Stimulated activated effector memory CD8-positive, alpha-beta T cell treated with anti-CD3 and anti-CD28 coated beads, Interleukin-12 subunit alpha, Interleukin-12 subunit beta, amount 100 ng/mL, for 72 hours (primary cell): Measurements from ENCODE around the gene RALGDS.

Experiments used
- ATAC-seq: fragments of 150-1000 bp; cut with Tn5 transposase; 2 replicates; pipeline ENCODE4 v1.10.0; 2021
- DNase-seq, 2 donors: peaks; one replicate each; pipeline ENCODE4 v3.0.0; 2021 to 2022; ENCODE audit warnings: low spot score in 2 of 2
- H3K27ac Mint-ChIP-seq: one replicate; pipeline ENCODE4 v1.8.0; 2022; ENCODE audit warnings: mild to moderate bottlenecking, mixed read lengths
- H3K36me3 Mint-ChIP-seq: one replicate; pipeline ENCODE4 v1.8.0; 2022; ENCODE audit warnings: mild to moderate bottlenecking, mixed read lengths
- H3K4me1 Mint-ChIP-seq: one replicate; pipeline ENCODE4 v1.8.0; 2022; ENCODE audit warnings: mixed read lengths
- H3K4me3 Mint-ChIP-seq: one replicate; pipeline ENCODE4 v1.8.0; 2022; ENCODE audit warnings: mild to moderate bottlenecking, mixed read lengths
- H3K9me3 Mint-ChIP-seq: one replicate; pipeline ENCODE4 v1.8.0; 2022; ENCODE audit warnings: mixed read lengths

The RALGDS gene

DNA sequence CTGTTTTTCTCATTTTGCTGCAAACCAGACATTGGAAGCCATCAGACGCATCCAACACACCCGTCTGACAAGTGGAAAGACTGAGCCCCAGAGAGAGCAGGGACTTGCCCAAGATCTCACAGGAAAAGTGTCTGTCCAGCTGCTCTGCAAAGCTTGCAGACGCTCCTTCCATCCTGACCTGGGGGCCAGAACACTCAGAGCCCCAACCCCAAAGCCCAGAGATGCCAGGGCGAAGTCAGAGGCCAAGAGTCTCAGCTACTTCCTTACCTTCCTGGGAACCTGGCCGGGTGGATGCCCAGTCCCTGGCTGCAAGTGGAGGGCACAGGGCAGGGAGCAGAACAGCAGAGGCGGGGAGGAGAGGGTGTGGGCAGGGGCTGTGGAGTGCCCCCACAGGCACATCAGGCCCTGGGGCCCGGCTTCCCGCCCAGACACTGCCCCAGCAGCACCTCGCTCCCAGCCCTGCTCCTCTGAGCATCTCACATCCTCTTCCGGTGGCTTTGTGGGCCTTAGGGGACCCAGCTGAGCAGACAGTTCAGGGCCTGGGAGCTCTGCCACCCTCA lies 9.7 kb upstream of the RALGDS start:
- H3K36me3 Mint-ChIP-seq: peaks cover 88% of the 10 kb centered on the region
- peak overlapping the region; percentile 100 for H3K27ac Mint-ChIP-seq
- H3K9me3 Mint-ChIP-seq: no peaks in the 10 kb centered on the region
- peak in 1 of 2 donors; percentile 81 for DNase-seq
- peak; percentile 43 for ATAC-seq
- peaks cover 92% of the 10 kb centered on the region for H3K4me1 Mint-ChIP-seq
- H3K4me3 Mint-ChIP-seq: peak overlapping the region; percentile 94

- no peak for ATAC-seq
- Mint-ChIP-seq H3K4me1 (peaks cover 91% of the 10 kb centered on the region), H3K36me3 (peaks cover 87% of the 10 kb centered on the region), H3K4me3 (peak overlapping the region; percentile 94), H3K27ac (peak overlapping the region; percentile 100), H3K9me3 (no peaks in the 10 kb centered on the region)
- DNase-seq: no peak
These were observed 8.2 kb upstream of the RALGDS start for GRCh38 chr9:133129001-133129795.

DNA sequence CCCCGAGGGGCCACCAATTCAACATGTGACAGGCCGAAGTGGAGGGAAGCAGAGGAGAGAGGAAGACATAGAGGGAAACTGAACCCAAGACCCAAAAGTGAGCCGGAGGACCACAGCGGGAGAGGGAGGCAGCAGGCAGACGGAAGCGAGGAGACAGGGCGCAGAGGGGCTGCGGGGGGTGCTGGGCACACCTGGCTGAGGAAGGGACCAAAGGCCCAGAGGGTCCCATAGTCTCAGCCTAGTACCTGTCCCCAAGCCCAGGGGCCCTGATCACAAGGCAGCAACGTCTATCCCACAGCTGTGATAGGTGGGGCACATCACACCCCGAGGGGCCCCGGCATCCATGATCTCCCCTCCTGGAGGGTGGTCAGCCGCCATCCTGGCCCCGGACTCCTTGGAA lies 7.1 kb upstream of the RALGDS start:
- no peak for DNase-seq
- H3K36me3 Mint-ChIP-seq: peaks cover 81% of the 10 kb centered on the region
- H3K27ac Mint-ChIP-seq: peak overlapping the region; percentile 96
- H3K4me1 Mint-ChIP-seq: peaks cover 91% of the 10 kb centered on the region
- no peak for ATAC-seq
- no peaks in the 10 kb centered on the region for H3K9me3 Mint-ChIP-seq
- peak overlapping the region; percentile 94 for H3K4me3 Mint-ChIP-seq

GRCh38 chr9:133127340-133127981 lies 6.4 kb upstream of the RALGDS start:
- peak overlapping the region; percentile 94 for H3K4me3 Mint-ChIP-seq
- peaks cover 90% of the 10 kb centered on the region for H3K4me1 Mint-ChIP-seq
- peak overlapping the region; percentile 96 for H3K27ac Mint-ChIP-seq
- peaks cover 84% of the 10 kb centered on the region for H3K36me3 Mint-ChIP-seq
- peak; percentile 73 for ATAC-seq
- peak; percentile 46 to 82 for DNase-seq
- no peaks in the 10 kb centered on the region for H3K9me3 Mint-ChIP-seq

GRCh38 chr9:133126697-133127339 lies 5.8 kb upstream of the RALGDS start:
- Mint-ChIP-seq H3K36me3 (peaks cover 84% of the 10 kb centered on the region), H3K4me3 (peak overlapping the region; percentile 94), H3K9me3 (no peaks in the 10 kb centered on the region), H3K4me1 (peaks cover 90% of the 10 kb centered on the region), H3K27ac (peak overlapping the region; percentile 96)
- DNase-seq (no peak), ATAC-seq (no peak)

- Mint-ChIP-seq H3K36me3 (peaks cover 81% of the 10 kb centered on the region), H3K4me3 (peak overlapping the region; percentile 94), H3K9me3 (no peaks in the 10 kb centered on the region), H3K4me1 (peaks cover 89% of the 10 kb centered on the region), H3K27ac (peak overlapping the region; percentile 96)
- peak in 1 of 2 donors; percentile 76 for DNase-seq
- ATAC-seq: peak; percentile 38
These were observed 5.1 kb upstream of the RALGDS start for GRCh38 chr9:133125941-133126696.

DNA sequence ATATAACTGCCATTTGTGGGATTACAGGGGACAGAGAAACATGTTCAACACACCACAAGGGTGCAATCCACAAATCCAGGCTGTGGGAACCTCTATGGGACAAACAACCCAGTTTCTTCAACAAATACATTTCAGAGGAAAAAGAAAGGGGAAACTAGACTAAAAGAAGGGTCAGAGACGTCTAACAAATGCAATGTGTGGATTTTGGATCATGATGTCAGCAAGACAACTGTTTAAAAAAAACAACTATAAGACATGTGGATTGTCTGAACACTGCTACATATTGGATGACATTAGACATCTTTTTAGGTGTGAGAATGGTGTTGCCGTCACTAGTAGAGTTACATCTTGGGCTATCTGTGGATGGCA lies 3.9 kb upstream of the RALGDS start:
- ATAC-seq (no peak), DNase-seq (no peak)
- Mint-ChIP-seq H3K4me3 (peak overlapping the region; percentile 94), H3K27ac (peak overlapping the region; percentile 77), H3K36me3 (peaks cover 78% of the 10 kb centered on the region), H3K9me3 (no peaks in the 10 kb centered on the region), H3K4me1 (peaks cover 87% of the 10 kb centered on the region)

DNA sequence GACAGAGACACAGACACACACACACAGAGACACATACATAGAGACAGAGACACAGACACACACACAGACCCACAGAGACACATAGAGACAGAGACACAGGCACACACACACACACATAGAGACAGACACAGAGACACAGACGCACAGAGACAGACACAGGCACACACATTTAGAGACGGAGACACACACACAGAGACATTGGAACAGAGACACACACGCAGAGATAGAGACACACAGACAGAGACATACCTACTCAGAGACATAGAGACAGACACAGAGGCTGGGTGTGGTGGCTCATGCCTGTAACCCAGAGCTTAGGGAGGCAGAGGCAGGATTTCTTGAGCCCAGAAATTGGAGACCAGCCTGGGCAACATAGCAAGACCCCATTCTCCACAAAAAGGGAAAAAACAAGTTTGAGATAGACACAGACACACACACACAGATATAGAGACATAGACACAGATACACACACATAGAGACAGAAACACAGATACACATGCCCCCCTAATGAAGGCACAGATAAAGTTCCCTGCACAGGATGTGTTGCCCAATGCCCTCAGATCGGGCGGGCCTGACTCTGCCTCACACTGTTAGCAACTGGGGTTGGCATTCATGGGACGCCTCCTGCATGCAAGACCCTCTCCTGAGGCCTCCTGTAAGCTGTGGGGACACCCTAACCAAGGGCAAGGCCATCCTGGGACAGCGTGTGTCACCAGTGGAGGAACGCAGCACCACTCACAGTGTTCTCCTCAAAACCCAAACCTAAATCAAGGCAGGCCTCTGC lies 3.3 kb upstream of the RALGDS start:
- Mint-ChIP-seq H3K4me1 (peaks cover 85% of the 10 kb centered on the region), H3K4me3 (peak overlapping the region; percentile 94)

DNA sequence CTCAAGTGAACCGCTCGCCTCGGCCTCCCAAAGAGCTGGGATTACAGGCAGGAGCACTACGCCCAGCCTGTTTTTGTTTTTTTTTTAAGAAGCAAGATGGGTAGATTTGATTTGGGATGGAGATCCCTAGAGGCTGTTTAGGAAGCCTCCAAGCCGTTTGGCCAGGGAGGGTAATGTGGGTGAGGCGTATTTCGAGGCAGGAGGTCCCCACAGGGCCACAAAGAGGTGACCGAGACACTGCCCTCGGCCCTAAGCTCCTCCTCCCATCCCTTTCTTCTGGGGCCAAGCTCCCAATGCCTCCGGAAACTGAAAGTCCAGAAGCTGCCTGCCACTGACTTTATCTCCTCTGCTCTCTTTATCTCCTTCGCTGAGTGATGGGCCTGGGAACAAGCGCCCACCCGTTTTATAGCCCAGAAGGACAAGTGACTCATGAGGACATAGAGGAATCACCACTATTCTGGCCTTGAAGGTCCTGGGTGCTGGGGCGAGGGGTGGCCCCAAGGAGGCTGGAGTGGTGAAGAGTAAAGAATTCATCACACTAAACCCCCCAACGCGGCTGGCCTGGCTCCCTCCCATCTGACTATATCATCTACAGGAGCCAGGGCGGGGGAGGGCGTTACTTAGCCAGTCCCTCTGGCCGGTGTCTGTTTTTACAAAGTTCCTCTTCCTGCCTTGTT lies 2.0 kb upstream of the RALGDS start:
- peak overlapping the region; percentile 77 for H3K27ac Mint-ChIP-seq
- ATAC-seq: no peak

More for the DNA sequence above, 3.3 kb upstream of the RALGDS start:
- Mint-ChIP-seq H3K36me3 (peaks cover 78% of the 10 kb centered on the region), H3K9me3 (no peaks in the 10 kb centered on the region), H3K27ac (peak overlapping the region; percentile 77)
- ATAC-seq (no peak), DNase-seq (no peak)

DNA sequence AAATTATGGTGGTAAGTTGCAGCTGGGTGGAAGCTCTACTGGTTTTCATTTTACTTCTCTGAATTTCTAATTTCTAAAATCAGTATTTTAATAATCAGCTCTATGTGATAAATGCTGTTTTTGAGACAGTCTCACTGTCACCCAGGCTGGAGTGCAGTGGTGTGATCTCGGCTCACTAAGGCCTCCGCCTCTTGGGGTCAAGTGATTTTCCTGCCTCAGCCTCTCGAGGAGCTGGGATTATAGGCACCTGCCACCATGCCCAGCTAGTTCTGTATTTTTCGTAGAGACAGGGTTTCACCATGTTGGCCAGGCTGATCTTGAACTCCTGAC lies 1.5 kb upstream of the RALGDS start:
- Mint-ChIP-seq H3K4me3 (no peak overlapping the region), H3K4me1 (peaks cover 88% of the 10 kb centered on the region), H3K27ac (peak overlapping the region; percentile 77), H3K36me3 (peaks cover 80% of the 10 kb centered on the region), H3K9me3 (no peaks in the 10 kb centered on the region)
- ATAC-seq: no peak
- no peak for DNase-seq

More for the DNA sequence above, 2.0 kb upstream of the RALGDS start:
- Mint-ChIP-seq H3K36me3 (peaks cover 80% of the 10 kb centered on the region), H3K9me3 (no peaks in the 10 kb centered on the region), H3K4me1 (peaks cover 88% of the 10 kb centered on the region), H3K4me3 (no peak overlapping the region)
- DNase-seq: no peak

- peak overlapping the region; percentile 53 for H3K4me3 Mint-ChIP-seq
- H3K4me1 Mint-ChIP-seq: peaks cover 88% of the 10 kb centered on the region
- peaks cover 80% of the 10 kb centered on the region for H3K36me3 Mint-ChIP-seq
- H3K9me3 Mint-ChIP-seq: no peaks in the 10 kb centered on the region
- ATAC-seq: peak; percentile 22
- H3K27ac Mint-ChIP-seq: peak overlapping the region; percentile 90
- DNase-seq: no peak
These were observed 993 bp upstream of the RALGDS start for GRCh38 chr9:133121915-133122550.

- peak overlapping the region; percentile 65 for H3K4me3 Mint-ChIP-seq
- no peaks in the 10 kb centered on the region for H3K9me3 Mint-ChIP-seq
- DNase-seq: no peak
- no peak for ATAC-seq
- H3K27ac Mint-ChIP-seq: peak overlapping the region; percentile 74
- peaks cover 85% of the 10 kb centered on the region for H3K4me1 Mint-ChIP-seq
- H3K36me3 Mint-ChIP-seq: peaks cover 72% of the 10 kb centered on the region
These were observed 391 bp downstream of the RALGDS start for GRCh38 chr9:133120501-133121197.
